Measurements from ENCODE around the gene SRSF11.

Gene SRSF11

GRCh38 chr1:70220517-70221237 is 503 bp upstream of the SRSF11 start:
- no peak for DNase-seq (ENCODE audit: low read depth)
- TF ChIP-seq, protein P1, sequence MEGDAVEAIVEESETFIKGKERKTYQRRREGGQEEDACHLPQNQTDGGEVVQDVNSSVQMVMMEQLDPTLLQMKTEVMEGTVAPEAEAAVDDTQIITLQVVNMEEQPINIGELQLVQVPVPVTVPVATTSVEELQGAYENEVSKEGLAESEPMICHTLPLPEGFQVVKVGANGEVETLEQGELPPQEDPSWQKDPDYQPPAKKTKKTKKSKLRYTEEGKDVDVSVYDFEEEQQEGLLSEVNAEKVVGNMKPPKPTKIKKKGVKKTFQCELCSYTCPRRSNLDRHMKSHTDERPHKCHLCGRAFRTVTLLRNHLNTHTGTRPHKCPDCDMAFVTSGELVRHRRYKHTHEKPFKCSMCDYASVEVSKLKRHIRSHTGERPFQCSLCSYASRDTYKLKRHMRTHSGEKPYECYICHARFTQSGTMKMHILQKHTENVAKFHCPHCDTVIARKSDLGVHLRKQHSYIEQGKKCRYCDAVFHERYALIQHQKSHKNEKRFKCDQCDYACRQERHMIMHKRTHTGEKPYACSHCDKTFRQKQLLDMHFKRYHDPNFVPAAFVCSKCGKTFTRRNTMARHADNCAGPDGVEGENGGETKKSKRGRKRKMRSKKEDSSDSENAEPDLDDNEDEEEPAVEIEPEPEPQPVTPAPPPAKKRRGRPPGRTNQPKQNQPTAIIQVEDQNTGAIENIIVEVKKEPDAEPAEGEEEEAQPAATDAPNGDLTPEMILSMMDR (conservative IDR thresholded peaks at IDR 0.05; ENCODE audit: low read depth, low read length), result no peak
- peak overlapping the region; percentile 80 for H3K4me3 ChIP-seq (ENCODE audit: low read depth, low read length)

- DNase-seq (ENCODE audit: low read depth), result no peak
- TF ChIP-seq, protein P1 (conservative IDR thresholded peaks at IDR 0.05; ENCODE audit: low read depth, low read length), result no peak
- H3K4me3 ChIP-seq (ENCODE audit: low read depth, low read length), result peak overlapping the region; percentile 80
Measured at GRCh38 chr1:70222716-70223235, 1.6 kb downstream of the SRSF11 start.

- DNase-seq (ENCODE audit: low read depth), result no peak
- TF ChIP-seq, protein P1 (conservative IDR thresholded peaks at IDR 0.05; ENCODE audit: low read depth, low read length), result no peak
- H3K4me3 ChIP-seq (ENCODE audit: low read depth, low read length), result no peak overlapping the region
Measured at GRCh38 chr1:70224954-70225353, 3.8 kb downstream of the SRSF11 start.

DNA sequence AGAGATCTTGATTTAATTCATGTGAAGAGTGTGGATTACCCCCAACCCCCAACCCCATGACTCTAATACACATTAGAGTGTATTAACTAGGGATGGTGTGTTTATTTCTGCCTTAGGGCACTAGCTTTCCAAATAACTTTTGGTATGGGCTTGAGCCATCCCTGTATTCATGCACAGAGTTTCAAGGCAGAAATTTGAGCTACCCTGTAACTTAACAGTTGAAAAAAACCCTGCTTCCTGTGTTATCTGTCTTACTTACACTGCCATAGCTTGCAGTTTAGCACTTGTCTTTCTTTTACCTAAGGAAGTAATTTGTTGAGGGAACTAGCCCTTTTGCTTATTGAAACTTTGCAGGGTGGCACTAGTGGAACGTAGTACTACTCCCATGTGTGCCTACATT is 6.3 kb downstream of the SRSF11 start:
- H3K4me3 ChIP-seq (ENCODE audit: low read depth, low read length), result no peak overlapping the region
- TF ChIP-seq, protein P1 (conservative IDR thresholded peaks at IDR 0.05; ENCODE audit: low read depth, low read length), result no peak
- peak; percentile 36 for DNase-seq (ENCODE audit: low read depth)

- no peak for DNase-seq (ENCODE audit: low read depth)
- no peak overlapping the region for H3K4me3 ChIP-seq (ENCODE audit: low read depth, low read length)
- TF ChIP-seq, protein P1 (conservative IDR thresholded peaks at IDR 0.05; ENCODE audit: low read depth, low read length), result no peak
Measured at GRCh38 chr1:70228670-70229069, 7.5 kb downstream of the SRSF11 start.

DNA sequence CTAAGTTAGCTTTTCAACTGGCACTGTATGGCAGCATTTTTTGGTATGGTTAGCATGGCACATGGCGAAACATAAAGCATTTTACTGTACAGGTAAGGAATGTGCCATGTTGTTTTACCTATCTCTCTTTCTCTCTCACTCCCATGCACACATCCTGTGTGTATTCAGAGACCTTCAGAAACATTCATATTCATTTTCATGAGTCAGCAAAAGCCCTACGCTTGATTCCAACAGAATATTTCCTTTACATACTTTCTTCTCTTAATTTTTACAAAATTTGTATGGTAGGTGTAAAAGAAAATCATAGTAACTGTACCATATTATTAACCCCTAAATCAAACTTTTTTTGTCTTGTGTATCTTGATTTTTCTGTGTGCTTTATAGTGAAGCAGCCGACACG is 10.3 kb downstream of the SRSF11 start:
- H3K4me3 ChIP-seq (ENCODE audit: low read depth, low read length), result no peak overlapping the region
- TF ChIP-seq, protein P1 (conservative IDR thresholded peaks at IDR 0.05; ENCODE audit: low read depth, low read length), result no peak
- DNase-seq (ENCODE audit: low read depth), result no peak

DNA sequence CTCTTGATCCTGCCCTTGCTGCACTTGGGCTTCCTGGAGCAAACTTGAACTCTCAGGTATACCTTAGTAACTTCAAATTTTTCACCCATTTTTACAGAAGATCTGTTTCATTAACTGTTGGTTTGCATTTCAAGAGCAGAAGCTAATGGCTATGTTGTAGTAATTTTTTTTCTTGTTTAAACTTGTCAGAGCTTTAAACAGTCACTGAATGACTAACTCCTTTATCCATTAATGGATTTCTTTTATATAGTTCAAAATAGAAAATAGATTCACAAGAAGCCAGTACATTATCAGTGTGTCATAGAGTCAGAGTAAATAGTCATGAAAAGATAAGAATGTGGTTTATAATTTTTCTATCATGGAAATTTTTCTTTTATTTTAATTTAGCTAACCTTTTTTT is 13.6 kb downstream of the SRSF11 start:
- TF ChIP-seq, protein P1 (conservative IDR thresholded peaks at IDR 0.05; ENCODE audit: low read depth, low read length), result no peak

More for the DNA sequence above, 13.6 kb downstream of the SRSF11 start:
- H3K4me3 ChIP-seq (ENCODE audit: low read depth, low read length), result no peak overlapping the region
- no peak for DNase-seq (ENCODE audit: low read depth)

Measured in choroid plexus epithelial cell (primary cell).